Activated T-helper 1 cell treated with Interleukin-2 at 50 U/mL for 16 hours (primary cell): Measurements from ENCODE around the gene PARD3B.

Source experiments
- DNase-seq: peaks from one replicate; pipeline ENCODE4 v3.0.0-alpha.2; 2020; ENCODE audit warnings: low read depth

PARD3B gene

DNA sequence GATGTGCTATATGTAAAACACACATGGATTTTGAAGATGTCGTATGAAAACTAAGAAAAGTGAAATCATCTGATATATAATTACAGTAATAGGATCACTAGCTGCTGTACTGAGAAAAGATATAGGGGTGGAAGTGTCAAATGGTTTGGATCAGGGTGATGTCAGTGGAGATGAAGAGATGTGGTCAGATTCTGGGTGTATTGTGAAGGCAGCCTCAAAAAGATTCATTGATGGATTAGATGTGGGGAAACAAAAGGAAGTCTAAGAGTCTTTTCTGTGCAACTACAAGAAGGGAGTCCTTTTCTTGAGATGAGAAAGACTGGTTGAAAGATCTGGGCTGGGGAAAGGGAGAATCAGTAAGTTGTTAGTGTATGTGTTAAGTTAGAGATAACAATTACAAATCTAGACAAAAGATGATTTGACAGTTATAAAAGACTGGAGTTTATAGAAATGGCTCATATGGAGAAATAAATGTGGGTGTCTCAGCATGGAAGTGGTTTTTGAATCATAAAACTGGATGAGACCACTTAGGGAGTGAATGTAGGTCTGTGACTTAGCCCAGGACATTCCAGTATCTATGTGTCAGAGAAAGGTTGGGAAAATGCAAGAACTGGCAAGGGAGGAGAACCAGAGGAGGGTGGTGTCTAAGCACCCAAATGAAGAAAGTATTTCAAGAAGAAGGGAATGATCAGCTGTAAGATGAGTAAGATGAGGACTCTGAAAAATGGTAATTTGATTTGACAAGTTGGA, 347.4 kb downstream of the PARD3B start:
- DNase-seq: no peak

DNA sequence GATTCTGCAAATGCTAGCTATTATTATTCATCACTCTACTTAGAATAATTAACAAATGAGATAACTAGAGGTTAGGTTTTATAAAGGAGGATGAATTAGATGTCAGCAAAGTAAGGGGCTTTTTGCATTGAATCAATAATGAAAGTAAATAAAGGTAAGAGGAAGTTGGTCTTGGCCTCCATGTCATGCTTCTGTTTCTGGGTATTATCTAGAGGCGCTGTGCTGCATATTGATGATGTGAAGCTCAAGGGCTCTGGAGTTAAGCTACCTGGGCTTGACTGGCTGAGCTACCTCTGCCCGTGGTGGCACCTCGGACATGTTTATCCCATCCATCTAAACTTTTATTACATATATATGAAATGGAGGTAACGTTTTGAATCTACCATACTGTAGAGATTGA, 350.9 kb downstream of the PARD3B start:
- DNase-seq: no peak

DNA sequence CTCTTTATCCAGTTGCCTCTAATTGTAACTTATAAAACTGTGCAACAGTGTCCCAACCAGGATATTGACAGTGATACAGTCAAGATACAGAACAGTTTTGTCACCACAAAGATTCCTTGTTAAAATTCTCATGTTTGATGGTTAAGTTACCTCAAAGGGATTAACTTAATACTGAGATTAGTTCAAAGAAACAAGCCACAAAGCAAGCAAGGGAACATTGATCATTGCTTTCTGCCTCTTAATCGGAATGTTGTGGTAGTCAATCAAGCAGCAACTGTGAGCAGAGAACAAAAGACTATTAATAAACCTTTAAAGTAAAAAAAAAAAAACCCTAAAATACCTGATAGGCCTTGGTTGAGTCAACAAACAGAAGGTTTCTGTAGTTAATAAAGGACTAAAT, 352.3 kb downstream of the PARD3B start:
- DNase-seq: no peak

DNA sequence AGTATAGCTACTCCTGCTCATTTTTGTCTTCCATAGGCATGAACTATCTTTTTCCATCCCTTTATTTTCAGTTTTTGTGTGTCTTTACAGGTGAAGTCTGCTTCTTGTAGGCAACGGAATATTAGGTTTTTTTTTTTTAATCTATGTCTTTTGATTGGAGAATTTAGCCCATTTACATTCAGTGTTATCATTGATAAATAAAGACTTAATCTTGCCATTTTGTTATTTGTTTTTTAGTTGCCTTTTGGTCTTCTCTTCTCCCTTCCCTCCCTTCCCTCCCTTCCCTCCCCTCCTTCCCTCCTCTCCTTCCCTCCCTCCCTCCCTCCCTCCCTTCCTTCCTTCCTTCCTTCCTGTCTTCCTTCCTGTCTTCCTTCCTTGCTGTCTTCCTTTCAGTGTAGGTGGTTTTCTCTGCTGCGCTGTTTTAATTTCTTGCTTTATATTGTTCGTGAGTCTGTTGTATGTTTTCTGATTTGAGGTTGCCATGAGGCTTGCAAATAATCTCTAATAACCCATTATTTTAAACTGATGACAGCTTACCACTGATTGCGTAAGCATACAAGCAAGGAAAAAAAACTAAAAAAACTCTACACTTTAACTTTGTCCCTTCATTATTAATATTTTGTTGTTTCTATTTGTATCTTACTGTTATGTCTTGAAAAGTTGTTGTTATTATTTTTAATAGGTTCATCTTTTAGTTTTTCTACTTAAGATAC, 353.8 kb downstream of the PARD3B start:
- DNase-seq: no peak

DNA sequence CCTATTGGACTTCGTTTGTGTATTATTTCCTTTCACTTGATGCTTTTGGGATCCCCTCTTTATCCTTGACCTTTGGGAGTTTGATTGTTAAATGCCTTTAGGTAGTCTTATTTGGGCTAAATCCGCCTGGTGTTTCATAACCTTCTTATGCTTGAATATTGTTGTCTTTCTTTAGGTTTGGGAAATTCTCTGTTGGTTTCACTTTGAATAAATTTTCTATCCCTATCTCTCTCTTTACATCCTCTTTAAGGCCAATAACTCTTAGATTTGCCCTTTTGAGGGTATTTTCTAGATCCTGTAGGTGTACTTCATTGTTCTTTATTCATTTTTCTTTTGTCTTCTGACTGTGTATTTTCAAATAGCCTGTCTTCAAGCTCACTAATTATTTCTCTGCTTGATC, 354.7 kb downstream of the PARD3B start:
- no peak for DNase-seq

DNA sequence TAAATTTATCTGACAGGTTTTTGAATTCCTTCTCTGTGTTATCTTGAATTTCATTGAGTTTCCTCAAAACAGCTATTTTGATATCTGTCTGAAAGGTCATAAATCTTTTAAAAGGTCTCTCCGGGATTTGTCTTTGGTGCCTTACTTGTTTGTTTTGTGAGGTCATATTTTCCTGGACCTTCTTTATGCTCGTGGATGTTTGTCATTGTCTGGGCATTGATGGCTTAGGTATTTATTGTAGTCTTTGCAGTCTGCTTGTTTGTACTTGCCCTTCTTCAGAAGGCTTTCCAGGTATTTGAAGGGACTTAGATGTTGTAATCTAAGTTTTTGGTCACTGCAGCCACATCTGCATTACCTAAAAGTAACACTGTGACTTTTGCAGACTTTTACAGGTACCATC, 355.2 kb downstream of the PARD3B start:
- no peak for DNase-seq

DNA sequence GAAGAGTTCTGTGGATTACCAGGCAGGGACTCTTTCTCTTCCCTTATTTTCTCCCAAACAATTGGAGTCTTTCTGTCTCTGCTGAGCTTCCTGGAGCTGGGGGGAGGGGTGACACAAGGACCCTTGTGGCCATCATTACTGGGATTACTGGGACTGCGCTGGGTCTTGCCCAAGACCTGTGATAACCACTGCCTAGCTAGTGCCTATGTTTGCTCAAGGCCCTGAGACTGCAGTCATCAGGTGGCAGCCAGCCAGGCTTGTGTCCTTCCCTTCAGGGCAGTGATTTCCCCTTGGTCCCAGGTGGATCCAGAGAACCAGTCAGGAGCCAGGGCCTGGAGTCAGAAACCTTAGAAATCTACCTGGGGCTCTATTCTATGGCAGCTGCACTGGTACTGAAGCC, 355.6 kb downstream of the PARD3B start:
- DNase-seq: no peak

DNA sequence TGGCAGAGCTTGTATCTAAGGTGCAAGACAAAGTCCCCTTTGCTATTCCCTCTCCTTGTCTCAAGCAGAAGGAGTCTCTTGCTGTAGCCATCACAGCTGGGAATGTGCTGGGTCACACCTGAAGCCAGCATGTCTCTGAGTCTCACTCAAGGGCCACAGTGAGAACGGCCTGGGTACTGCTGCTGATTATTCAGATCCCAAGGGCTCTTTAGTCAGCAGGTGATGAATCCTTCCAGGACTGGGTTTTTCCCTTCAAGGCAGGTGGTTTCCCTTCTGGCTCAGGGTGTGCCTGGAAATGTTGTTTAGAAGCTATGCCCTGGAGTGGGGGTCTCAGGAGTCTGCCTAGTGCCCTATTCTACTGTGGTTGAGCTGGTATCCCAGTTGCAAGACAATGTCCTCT, 356.3 kb downstream of the PARD3B start:
- no peak for DNase-seq

DNA sequence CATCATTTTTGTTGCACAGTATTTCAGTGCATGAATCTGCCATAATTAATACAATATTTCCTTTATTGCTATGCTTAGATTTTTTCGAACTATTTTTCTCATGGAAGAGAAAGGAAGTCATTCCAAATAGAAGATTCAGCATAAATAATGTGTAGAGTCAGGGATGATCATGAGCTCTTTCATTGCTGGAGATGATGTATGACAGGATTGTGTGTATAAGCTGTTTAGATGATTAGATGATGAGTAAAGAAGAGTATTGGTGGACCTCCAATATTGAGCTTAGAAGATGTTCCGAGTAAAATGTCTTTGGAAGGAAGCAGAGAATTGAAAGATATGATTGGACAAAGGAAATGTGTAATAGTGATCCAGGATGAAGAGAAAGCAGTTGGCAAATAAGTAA, 364.5 kb downstream of the PARD3B start:
- no peak for DNase-seq

DNA sequence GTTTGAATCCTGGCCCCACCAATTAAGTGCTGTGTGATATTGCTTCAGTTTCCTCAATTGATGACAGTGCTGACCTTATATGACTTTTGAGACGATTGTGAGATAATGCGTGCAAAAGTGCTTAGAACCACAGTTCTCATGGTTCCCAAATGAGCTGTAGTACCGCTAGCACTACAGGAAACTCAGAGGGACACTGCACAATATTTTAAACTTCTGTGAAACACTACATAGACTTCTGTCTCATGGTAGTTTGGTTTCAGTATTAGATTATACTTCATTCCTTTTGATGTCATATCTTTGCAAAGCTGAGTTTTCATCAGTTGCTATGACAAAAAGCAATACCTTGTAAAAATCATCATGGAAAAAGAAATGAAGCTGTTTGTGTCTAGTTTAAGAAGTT, 368.0 kb downstream of the PARD3B start:
- DNase-seq: no peak

DNA sequence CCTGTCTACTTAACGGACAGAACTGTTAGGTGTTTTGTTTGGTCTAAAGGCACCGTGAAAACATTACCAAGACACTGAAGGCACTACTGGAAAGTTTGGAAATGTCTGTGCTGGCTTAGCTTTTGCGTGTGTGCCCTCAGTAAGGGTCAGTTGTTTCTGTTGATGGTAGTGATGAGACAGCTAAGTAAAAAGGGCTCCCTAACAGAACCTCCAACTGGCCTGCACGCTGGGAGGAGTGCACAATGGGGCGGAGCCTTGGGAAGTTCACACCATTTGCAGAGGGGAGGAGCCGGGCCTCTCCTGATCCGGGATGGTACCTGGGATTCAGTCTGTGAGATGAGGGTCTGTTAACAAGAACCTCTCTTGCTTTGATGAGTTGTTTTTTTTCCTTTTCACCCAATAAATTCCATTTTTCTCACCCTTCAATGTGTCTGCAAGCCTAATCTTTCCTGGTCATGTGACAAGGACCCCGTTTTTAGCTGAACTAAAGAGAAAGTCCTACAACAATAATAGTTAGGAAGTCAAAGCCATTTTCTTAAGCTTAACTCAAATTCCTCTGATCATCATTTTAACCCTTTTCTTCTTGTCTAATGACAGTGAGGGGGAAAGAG, 368.7 kb downstream of the PARD3B start:
- no peak for DNase-seq

DNA sequence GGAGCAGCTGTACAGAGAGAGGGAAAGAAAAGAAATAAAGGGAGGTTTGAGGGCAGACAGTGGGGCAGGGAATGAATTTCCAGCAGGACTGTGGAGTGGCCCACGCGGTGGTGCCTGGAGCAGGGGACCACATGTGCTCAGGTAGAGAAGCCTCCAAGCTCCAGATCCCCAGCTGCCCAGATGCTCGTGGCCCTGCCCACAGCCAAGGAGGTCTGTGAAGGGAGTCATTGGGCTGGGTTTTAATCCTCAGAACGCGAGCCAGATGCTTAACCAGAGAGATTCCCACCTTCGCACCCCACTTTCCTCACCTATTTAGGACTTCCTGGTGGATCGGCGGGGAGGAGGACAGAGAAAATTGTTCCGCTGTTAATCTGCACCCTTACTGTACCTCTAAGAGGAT, 369.4 kb downstream of the PARD3B start:
- DNase-seq: no peak

DNA sequence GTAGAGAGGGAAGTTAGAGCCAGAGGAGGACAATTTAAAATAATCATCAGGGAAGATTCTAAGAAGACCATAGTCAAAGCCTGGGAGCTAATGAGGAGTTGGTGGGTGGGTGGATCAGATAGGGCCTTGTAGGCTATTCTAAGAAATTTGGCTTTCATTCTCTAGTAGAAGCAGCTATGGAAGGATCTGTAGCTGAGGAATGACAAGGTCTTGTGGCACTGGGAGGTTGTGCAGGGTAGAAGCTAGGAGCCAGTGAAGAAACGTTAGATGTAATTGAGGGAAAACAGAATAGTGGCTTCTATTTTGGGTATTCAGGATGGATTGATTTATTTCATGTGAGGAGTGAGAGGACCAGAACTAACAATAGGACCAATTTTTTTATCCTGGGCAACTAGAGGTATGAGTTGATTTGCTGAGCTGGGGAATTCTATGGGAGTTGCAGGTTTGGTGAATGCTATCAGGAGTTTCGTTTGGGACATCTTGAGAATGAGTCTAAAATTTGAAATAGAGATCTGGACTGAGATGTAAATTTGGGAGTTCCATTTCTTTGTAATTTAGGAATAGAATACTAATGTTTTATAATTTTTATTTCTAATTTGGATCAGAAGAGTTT, 371.9 kb downstream of the PARD3B start:
- no peak for DNase-seq

DNA sequence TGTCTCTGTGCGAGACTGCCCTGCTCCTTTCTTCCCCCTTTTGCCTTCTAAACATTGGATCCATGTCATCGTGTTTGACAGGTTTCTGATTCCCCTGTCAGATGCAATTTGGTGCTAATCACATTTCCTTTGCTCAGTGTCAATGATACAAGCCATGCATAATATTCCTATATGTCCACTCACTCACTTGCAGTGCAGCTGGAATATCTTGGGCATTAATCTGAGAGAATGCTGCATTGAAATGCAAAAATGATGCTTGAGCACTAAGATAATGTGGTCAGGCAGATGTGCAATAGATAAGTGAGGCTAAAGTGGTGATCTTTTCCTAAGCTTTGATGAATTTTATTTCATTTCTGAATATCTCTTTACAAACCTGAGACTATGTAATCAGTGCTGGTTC, 375.5 kb downstream of the PARD3B start:
- no peak for DNase-seq

DNA sequence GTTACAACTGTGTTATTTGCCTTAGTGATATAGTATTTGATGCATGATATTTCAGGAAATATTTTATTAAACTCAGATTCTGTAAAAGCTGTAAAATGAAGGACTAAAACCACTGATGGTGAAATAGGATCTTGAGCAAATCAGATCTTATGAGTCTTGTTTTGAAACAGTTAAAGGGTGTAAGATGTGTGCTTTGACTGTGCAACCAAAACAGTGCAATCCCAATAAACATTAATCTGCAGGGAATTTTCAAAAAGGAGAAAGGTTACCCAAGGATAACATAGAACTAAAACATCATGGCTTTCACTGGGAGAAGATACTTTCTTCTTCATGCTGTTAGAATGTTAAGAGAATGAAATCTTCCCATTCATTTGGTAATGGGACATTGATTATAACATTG, 378.7 kb downstream of the PARD3B start:
- no peak for DNase-seq

DNA sequence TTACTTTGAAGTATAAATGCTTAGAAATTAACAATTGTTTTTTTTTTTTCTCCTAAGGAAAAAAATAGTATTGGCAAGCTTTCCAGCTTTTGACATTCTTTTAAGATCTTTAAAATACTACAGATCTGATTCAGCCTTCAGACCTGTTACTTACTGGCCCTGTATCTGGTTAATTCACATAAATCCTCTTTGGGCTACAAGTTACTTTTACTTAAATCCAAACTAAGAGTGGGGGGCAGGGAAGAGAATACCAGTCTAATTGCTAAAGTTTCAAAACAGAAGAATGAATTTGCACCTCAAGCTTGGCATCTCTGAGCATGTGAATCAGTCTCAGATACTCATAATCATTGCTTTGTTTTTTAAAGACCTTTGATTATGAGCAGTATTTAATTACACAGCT, 386.3 kb downstream of the PARD3B start:
- no peak for DNase-seq

DNA sequence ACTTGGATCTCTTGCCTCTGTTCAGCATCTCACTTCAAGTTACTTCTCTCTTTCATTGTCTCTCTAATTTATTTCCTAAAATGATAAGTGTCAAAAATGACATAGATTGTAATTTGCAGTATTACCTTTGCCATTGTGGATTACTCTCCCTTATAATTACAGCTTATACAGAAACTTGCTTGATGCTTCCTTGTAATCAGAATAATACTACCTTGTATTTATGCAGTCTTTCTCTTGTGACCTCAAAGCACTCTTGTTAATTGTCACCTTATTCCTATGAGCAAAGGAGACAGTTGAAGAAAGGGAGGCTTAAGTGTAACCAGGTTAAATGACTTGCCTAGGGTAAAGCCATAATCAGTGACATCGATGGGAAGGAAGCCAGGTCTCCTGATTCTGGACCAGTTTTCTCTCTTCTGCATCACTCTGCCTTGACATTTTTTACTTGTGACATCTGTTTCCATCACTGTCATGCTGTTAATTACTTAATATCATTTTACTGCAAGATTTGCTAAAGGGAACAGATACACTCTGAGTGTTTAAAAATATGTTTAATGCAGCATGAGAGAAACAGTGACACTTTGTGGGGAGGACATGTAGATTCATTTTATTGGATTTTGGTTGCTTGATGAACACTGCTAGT, 388.6 kb downstream of the PARD3B start:
- DNase-seq: no peak

DNA sequence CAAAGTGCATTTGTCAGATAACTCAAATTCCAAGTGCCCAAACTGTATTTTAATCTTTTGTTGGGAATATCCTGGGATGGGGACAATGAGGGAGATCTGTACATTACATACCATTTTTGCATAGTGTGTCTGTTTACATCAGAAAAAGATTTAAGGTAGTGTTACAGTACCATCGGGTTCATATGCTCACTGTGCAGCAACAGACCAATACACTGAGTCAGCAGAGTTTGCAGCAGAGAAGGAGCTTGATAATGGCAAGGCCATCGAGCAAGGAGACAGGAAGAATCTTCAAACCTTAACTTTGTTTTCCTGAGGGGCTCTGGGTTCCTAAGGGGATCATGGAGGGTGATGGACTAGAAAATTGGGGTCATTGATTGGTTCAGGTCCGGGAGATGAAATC, 399.7 kb downstream of the PARD3B start:
- no peak for DNase-seq

DNA sequence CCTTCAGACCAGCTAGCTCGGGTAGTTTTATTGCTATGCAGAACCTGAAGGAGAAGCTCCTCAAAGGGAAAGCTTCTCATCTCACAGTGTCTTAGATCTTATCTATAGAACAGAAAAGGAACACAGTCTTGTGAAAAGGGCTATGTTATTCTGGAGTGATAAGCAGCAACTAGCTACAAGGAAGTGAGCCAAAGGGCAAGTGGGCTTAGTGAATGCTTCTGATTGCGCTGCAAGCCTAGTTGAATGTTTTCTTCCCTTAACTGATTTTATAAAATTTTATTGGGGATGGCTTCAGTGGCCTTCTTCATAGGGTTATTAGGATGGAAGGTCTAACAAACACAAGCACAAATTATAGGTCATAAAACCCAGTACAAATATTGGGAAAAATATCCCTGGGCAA, 400.1 kb downstream of the PARD3B start:
- no peak for DNase-seq

DNA sequence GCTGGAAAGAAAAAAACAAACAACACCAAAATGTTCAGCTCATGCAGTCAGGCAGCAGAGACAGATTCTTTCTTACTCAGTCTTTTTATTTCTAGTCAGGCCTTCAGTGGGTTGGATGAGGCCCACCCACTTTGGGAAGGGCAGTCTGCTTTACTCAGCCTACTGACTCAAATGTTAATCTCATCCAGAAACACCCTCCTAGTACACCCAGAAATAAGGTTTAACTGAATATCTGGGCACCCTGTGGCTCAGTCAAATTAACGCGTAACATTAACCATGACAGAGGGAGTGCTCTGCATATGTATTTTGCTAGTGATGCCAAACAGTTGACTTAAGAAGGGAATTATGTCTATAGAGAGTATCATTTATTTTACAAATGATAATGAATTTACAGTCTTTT, 401.6 kb downstream of the PARD3B start:
- no peak for DNase-seq

DNA sequence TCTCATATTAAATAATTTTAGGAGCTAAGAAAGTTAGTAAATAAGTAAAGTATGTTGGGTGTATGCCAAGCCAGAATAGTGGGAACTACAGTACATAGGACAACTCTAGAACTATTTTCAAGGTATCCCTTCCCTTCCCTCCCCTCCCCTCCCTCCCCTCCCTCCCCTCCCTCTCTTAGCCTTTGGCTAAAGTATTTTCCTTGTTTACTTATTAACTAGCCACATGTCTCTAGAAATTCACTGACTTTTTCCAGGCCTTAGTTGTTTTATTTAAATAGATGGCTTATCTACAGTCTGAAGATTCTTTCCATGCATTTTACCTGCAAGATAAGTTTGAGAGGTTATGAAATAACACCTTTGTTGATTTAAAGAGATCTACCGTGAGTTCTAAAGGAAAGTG, 402.1 kb downstream of the PARD3B start:
- no peak for DNase-seq

DNA sequence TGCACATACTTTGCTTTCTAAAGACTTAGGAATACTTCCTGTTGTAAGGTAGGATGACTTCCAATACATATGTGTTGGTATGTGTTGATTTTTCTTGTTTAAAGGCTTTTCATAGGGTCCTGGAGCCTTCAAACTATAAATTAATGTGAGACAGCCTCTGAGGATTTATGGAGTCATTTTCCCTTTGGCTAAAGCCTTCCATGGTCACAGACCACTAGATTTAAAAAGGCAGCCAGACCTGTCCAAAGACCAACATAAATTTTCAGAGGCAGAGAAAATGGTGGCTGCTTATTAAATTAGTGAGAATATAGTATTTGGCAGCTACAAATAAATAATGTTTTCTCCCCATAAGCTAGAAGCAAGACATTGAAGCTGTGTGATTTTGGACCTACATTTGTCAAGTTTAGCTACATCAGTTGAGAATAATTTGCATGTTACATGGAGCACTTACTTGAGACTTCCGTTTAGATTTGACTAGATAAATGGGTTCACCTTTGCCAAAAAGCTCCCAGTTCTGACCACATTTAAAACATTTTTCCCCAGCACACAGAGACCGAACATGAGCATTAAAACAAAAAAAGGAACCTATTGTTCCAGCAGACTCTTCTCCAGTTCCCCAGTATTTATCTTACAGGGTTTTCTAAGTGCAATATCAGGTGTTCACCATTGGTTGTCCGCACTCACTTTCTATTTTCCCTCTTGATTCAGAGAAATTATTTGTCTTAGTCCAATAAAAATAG, 402.9 kb downstream of the PARD3B start:
- no peak for DNase-seq
